ENCODE measurements around the gene CNOT3. TPM values are rescaled to one million over a fixed set of nuclear protein-coding genes. Genes with fewer than 3 reads are reported as not detected.

The CNOT3 gene
- total RNA-seq, 1 experiment from 2014 or later: 91.2 TPM

GRCh38 chr19:54102421-54103169, 35.0 kb upstream of the CNOT3 start, which contains the start of gene NDUFA3:
Gene NDUFA3 (plus strand): TSS chr19:54102855. CDS start chr19:54102879, 24 bp downstream.
- H3K4me3 Mint-ChIP-seq: peak within 1 kb of the TSS; percentile 99 to 100
- Histone ChIP-seq H3K79me1 (ENCODE audit: insufficient read depth, low read depth, low read length, poor library complexity, severe bottlenecking) (peaks cover 4% of the 10 kb centered on the region), H2AFZ (ENCODE audit: low read length) (no peak within 1 kb of the TSS), H3K9me3 (ENCODE audit: control insufficient read depth, low read depth, low read length) (no peaks in the 10 kb centered on the region), H3K18ac (ENCODE audit: insufficient read length, low read depth, low read length) (peak within 1 kb of the TSS; percentile 58), H3K79me2 (ENCODE audit: insufficient read depth, low read length) (peaks cover 1% of the 10 kb centered on the region; the same call in 1 of the 2 replicates), H3K56ac (ENCODE audit: insufficient read length, low read depth, low read length) (no peak within 1 kb of the TSS), H3K14ac (ENCODE audit: insufficient read depth, low read length) (peak within 1 kb of the TSS; percentile 41), H3K27ac (ENCODE audit: insufficient read length, low read depth, low read length) (no peak within 1 kb of the TSS), H4K5ac (ENCODE audit: insufficient read length, low read depth, low read length) (no peak within 1 kb of the TSS), H4K8ac (replicated peaks; ENCODE audit: insufficient read length, low read depth, low read length) (no peak within 1 kb of the TSS), H2BK5ac (ENCODE audit: insufficient read length, low read length) (no peak within 1 kb of the TSS), H2BK15ac (ENCODE audit: low read depth, low read length) (no peak within 1 kb of the TSS), H3K27me3 (ENCODE audit: insufficient read depth, low read length) (no peaks in the 10 kb centered on the region), H2BK20ac (ENCODE audit: low read depth, low read length, poor library complexity, severe bottlenecking) (no peak within 1 kb of the TSS), H3K4me2 (ENCODE audit: insufficient read depth, insufficient read length, low read length) (peak within 1 kb of the TSS; percentile 89), H3K9ac (ENCODE audit: extremely low read depth, insufficient read length, low read length) (peak within 1 kb of the TSS; percentile 78), H3K4me1 (ENCODE audit: insufficient read depth, low read length) (no peaks in the 10 kb centered on the region), H3T11ph (ENCODE audit: low read length) (no peak within 1 kb of the TSS), H3K23me2 (ENCODE audit: insufficient read length, low read depth, low read length, poor library complexity, severe bottlenecking) (peaks cover 5% of the 10 kb centered on the region), H2BK120ac (ENCODE audit: low read depth, low read length, poor library complexity, severe bottlenecking) (no peak within 1 kb of the TSS), H2AK5ac (ENCODE audit: insufficient read length, low read length) (no peak within 1 kb of the TSS), H3K23ac (ENCODE audit: insufficient read length, low read depth, low read length) (no peak within 1 kb of the TSS), H4K20me1 (ENCODE audit: control insufficient read depth, insufficient read depth, insufficient read length) (no peaks in the 10 kb centered on the region), H4K91ac (ENCODE audit: insufficient read length, low read depth, low read length) (no peak within 1 kb of the TSS), H3K4ac (ENCODE audit: low read depth, low read length) (no peak within 1 kb of the TSS), H2BK12ac (ENCODE audit: insufficient read length, low read depth, low read length) (no peak within 1 kb of the TSS)
- peaks cover 6 to 10% of the 10 kb centered on the region in 2 experiments for H3K4me1 Mint-ChIP-seq
- TF ChIP-seq CTCF (conservative IDR thresholded peaks at IDR 0.05): no peak
- H3K36me3 Mint-ChIP-seq (ENCODE audit: insufficient read depth in 1 of 3, low read depth in 3 of 3): peaks cover 24 to 28% (median 28%) of the 10 kb centered on the region in 3 experiments
- peak within 1 kb of the TSS; percentile 93 to 99 (median 99) for H3K27ac Mint-ChIP-seq
- WGBS (ENCODE audit: extremely low coverage, insufficient read length, low lambda C conversion rate): no CpG with 5 or more reads among the region's 54 CpGs
- no peaks in the 10 kb centered on the region; the same call in 1 of the 2 replicates for H3K27me3 Mint-ChIP-seq (ENCODE audit: low read depth)
- H3K9me3 Mint-ChIP-seq: no peaks in the 10 kb centered on the region; a peak in 1 of 5 replicates
- DNase-seq: peak; percentile 99

All from H9 (cell line).